Sigmoid colon (tissue), 4 donors: ENCODE data around the gene RPUSD4.

Experiments used
- CTCF ChIP-seq, 4 experiments: fragments of 450-650 bp in 3 of 4; fragments of 200-600 bp in 1 of 4; IDR thresholded peaks; one replicate each; pipeline ENCODE4 v1.5.1; 2016 to 2019; ENCODE audit warnings: antibody characterized with exemption in 4 of 4, mild to moderate bottlenecking in 3 of 4, moderate library complexity in 2 of 4
- EP300 ChIP-seq, 4 donors: sonication (generic); formaldehyde crosslinking; IDR thresholded peaks; one replicate each; pipeline ENCODE4 v1.6.1; 2017; ENCODE audit warnings: antibody characterized with exemption in 4 of 4
- POLR2A ChIP-seq, 2 donors: fragments of 450-650 bp; IDR thresholded peaks; one replicate each; pipeline ENCODE4 v1.6.1; 2016; ENCODE audit warnings: antibody characterized with exemption in 2 of 2, mild to moderate bottlenecking in 2 of 2, moderate library complexity in 2 of 2
- POLR2AphosphoS5 ChIP-seq, 4 donors: sonication (generic); formaldehyde crosslinking; IDR thresholded peaks; one replicate each; pipeline ENCODE4 v1.6.1; 2017; ENCODE audit warnings: antibody characterized with exemption in 4 of 4

DNA sequence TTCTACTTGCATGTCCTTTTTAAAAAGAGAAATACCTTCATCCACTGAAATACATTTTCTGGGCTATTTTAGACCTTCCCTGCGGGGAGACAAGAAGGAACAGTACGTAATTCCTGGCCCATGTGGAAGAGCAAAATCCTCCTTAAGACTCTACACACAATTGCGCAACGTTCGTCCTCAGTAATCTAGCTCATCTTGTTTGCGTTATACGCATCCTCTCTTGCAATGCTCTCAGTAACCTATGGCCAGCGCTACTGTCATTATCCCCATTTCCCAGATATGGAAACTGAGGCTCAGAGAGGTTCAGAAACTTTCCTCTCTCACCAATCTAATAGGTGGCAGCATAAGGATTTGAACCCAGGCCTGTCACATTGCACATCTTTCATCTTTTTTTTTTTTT is 54.6 kb downstream of the RPUSD4 start:
- TF ChIP-seq CTCF (IDR thresholded peaks at IDR 0.05) (no peak), POLR2A (IDR thresholded peaks at IDR 0.05) (no peak), POLR2AphosphoS5 (IDR thresholded peaks at IDR 0.05) (no peak), EP300 (IDR thresholded peaks at IDR 0.05) (no peak)
